ENCODE data around the gene GNG3.

DNA sequence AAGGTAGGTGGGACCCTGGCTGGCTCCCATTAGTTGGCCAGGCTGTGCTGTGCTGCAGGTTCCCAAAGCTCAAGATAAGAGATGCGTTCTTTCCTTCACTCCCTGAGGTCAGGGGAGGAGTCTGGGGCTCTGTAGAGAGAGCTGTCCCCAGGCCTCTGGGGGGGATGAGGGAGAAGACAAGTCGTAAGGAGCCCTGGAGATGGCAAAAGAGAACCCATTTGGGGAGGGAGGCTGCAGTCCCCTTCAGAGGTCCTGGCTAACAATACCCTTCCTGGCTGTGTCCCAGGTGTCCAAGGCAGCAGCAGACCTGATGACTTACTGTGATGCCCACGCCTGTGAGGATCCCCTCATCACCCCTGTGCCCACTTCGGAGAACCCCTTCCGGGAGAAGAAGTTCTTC lies 916 bp downstream of the GNG3 start:
- TF ChIP-seq, protein P1, sequence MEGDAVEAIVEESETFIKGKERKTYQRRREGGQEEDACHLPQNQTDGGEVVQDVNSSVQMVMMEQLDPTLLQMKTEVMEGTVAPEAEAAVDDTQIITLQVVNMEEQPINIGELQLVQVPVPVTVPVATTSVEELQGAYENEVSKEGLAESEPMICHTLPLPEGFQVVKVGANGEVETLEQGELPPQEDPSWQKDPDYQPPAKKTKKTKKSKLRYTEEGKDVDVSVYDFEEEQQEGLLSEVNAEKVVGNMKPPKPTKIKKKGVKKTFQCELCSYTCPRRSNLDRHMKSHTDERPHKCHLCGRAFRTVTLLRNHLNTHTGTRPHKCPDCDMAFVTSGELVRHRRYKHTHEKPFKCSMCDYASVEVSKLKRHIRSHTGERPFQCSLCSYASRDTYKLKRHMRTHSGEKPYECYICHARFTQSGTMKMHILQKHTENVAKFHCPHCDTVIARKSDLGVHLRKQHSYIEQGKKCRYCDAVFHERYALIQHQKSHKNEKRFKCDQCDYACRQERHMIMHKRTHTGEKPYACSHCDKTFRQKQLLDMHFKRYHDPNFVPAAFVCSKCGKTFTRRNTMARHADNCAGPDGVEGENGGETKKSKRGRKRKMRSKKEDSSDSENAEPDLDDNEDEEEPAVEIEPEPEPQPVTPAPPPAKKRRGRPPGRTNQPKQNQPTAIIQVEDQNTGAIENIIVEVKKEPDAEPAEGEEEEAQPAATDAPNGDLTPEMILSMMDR (conservative IDR thresholded peaks at IDR 0.05; ENCODE audit: low read depth, low read length) = no peak
- no peak for TF ChIP-seq EZH2 (IDR thresholded peaks at IDR 0.05; ENCODE audit: low read length, unreplicated experiment)
- no peak for TF ChIP-seq EZH2phosphoT487 (IDR thresholded peaks at IDR 0.05; ENCODE audit: borderline replicate concordance, low read length)
